Colonic mucosa (tissue), 4 donors: ENCODE data around the gene SYK. TPM values are rescaled to one million over a fixed set of nuclear protein-coding genes. Genes with fewer than 3 reads are reported as not detected.

Source experiments
- DNase-seq: peaks from one replicate; pipeline ENCODE4 v3.0.0-alpha.2; 2020
- H3K27ac ChIP-seq: fragments of 200-600 bp; one replicate; pipeline ENCODE4 v1.8.0; 2021
- H3K27me3 ChIP-seq: fragments of 200-600 bp; one replicate; pipeline ENCODE4 v1.8.0; 2021
- H3K36me3 ChIP-seq: fragments of 200-600 bp; one replicate; pipeline ENCODE4 v1.8.0; 2021
- H3K4me1 ChIP-seq: fragments of 200-600 bp; one replicate; pipeline ENCODE4 v1.8.0; 2021; ENCODE audit warnings: mild to moderate bottlenecking
- H3K4me3 ChIP-seq: fragments of 200-600 bp; one replicate; pipeline ENCODE4 v1.8.0; 2021
- H3K9ac ChIP-seq, 2 donors: one replicate each; pipeline ENCODE4 v1.7.0; 2013; ENCODE audit warnings: control low read depth in 2 of 2, low read depth in 2 of 2, low read length in 2 of 2
- H3K9me3 ChIP-seq: fragments of 200-600 bp; one replicate; pipeline ENCODE4 v1.8.0; 2021
- CTCF ChIP-seq: fragments of 200-600 bp; IDR thresholded peaks from one replicate; pipeline ENCODE4 v1.8.0; 2022; ENCODE audit warnings: antibody characterized with exemption, mild to moderate bottlenecking
- intact Hi-C: fragments of 100-400 bp; cut with DNase I; formaldehyde crosslinking; loops from one replicate; pipeline ENCODE4 v1.14.1; 2022
- total RNA-seq, 2 donors: library from RNA; stranded (reverse); fragmentation: NEBNext Ultra II Directional in 1 of 2; extraction: Animal tissue kit (Norgen Biotek cat#: 25700) in 1 of 2; gene quantifications; one replicate each; pipeline ENCODE4 v1.2.1, GENCODE V29; 2021
- donor health status: healthy.
- donor health status: DM: no; HTN: no; CAD: no.
- donor health status: DM: no; HTN: no; CAD: no.

The SYK gene
- total RNA-seq, 2 donors from 2014 or later: 58.1 to 92.6 TPM

DNA sequence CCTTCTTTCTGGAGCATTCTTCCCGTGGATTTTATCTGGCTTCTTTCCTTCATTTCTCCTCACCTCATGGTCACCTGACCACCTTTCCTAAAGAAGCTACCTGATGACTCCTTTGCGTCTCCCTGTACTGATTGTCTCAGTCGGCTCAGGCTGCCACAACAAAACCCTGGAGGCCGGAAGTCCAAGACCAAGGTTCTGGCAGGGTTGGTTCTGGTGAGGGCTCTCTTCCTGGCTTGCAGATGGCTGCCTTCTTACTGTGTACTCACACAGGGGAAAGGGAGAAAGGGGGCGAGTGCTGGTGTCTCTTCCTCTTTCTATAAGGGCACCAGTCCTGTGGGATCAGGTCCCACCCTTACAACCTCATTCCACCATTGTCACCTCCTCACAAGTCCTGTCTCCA is 140.0 kb downstream of the SYK start:
- H3K9me3 ChIP-seq: no peaks in the 10 kb centered on the region
- no peak overlapping the region for H3K9ac ChIP-seq
- H3K27me3 ChIP-seq: no peaks in the 10 kb centered on the region
- H3K27ac ChIP-seq: no peak overlapping the region
- H3K4me3 ChIP-seq: no peak overlapping the region
- TF ChIP-seq CTCF: no peak
- intact Hi-C loops: no loop called here
- H3K36me3 ChIP-seq: no peaks in the 10 kb centered on the region
- no peak for DNase-seq
- H3K4me1 ChIP-seq: no peaks in the 10 kb centered on the region

DNA sequence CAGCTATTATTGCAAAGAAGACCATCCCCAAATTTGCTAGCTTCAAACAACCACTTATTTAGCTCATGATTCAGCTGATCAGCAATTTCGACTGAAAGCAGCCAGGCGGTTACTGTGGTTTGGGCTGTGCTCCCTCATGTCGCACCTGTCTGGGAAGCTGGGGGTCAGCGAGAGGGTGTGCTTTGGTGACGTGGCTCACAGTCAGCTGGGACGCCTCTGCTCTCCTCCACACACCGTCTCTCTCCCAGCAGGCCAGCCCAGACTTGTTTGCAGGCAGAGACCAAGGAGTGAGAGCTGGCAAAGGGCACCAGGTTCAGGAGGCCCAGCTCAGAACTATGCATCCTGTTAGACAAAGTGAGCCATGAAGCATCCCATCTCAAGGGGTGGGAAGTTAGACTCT is 140.9 kb downstream of the SYK start:
- no peak overlapping the region for H3K27ac ChIP-seq
- no peak for TF ChIP-seq CTCF
- intact Hi-C loops: no loop called here

GRCh38 chr9:90943341-90943740 is 141.7 kb downstream of the SYK start:
- Histone ChIP-seq H3K4me3 (no peak overlapping the region), H3K27me3 (no peaks in the 10 kb centered on the region), H3K27ac (no peak overlapping the region), H3K36me3 (no peaks in the 10 kb centered on the region), H3K9ac (no peak overlapping the region), H3K4me1 (no peaks in the 10 kb centered on the region), H3K9me3 (no peaks in the 10 kb centered on the region)
- TF ChIP-seq CTCF: no peak
- intact Hi-C loops: no loop called here
- no peak for DNase-seq

More for the DNA sequence above, 140.9 kb downstream of the SYK start:
- Histone ChIP-seq H3K9me3 (no peaks in the 10 kb centered on the region), H3K4me3 (no peak overlapping the region), H3K4me1 (no peaks in the 10 kb centered on the region), H3K36me3 (no peaks in the 10 kb centered on the region), H3K9ac (no peak overlapping the region), H3K27me3 (no peaks in the 10 kb centered on the region)
- no peak for DNase-seq

GRCh38 chr9:90945336-90945735 is 143.7 kb downstream of the SYK start:
- DNase-seq: no peak
- Histone ChIP-seq H3K36me3 (no peaks in the 10 kb centered on the region), H3K4me3 (no peak overlapping the region), H3K27ac (no peak overlapping the region), H3K27me3 (no peaks in the 10 kb centered on the region), H3K9ac (no peak overlapping the region), H3K4me1 (no peaks in the 10 kb centered on the region), H3K9me3 (no peaks in the 10 kb centered on the region)
- intact Hi-C loops: no loop called here
- TF ChIP-seq CTCF: no peak

DNA sequence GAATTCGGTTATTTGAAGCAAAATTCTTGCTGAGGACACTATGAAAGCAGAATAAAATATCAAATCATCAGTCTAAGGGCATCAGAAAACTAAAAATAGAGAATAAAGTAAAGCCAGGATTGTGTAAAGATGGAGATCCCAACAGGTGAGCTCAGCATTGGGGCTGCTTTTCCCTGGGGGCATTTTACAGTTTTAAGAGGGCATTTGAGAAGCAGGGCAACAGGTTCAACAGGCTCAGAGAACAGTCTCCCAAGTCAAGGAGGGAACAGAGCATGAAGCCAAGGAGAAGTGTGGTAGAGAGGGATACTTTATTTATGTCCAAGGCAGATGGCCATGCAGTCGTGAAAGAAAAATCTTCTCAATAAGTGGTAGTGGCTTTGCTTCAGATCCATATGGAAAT is 145.4 kb downstream of the SYK start:
- Histone ChIP-seq H3K4me3 (no peak overlapping the region), H3K27ac (no peak overlapping the region), H3K36me3 (no peaks in the 10 kb centered on the region), H3K9ac (no peak overlapping the region), H3K9me3 (no peaks in the 10 kb centered on the region), H3K4me1 (no peaks in the 10 kb centered on the region), H3K27me3 (no peaks in the 10 kb centered on the region)
- DNase-seq: no peak
- intact Hi-C loops: no loop called here
- TF ChIP-seq CTCF: no peak

Other genes with a start within 250 kb of the SYK start
- gene DIRAS2, start 159.0 kb upstream of the SYK start, total RNA-seq: under 1 TPM in 1 of 2 donors, not detected in 1; 0.40 TPM